HG03045 (cell line): ENCODE data around the gene PEAK1.
"Not testable (repeated sequence)": the region's sequence is repeated elsewhere in the genome, so short reads cannot be mapped to it uniquely, and the experiment has no call there.

Experiments
- ATAC-seq: cut with Tn5 transposase; IDR thresholded peaks from one replicate; pipeline ENCODE4 v1.9.1; 2021; ENCODE audit warnings: mild to moderate bottlenecking, moderate library complexity; ENCODE audit not compliant: unreplicated experiment

PEAK1 gene

GRCh38 chr15:77239882-77240608 is 179.9 kb downstream of the PEAK1 start:
- ATAC-seq = no peak

DNA sequence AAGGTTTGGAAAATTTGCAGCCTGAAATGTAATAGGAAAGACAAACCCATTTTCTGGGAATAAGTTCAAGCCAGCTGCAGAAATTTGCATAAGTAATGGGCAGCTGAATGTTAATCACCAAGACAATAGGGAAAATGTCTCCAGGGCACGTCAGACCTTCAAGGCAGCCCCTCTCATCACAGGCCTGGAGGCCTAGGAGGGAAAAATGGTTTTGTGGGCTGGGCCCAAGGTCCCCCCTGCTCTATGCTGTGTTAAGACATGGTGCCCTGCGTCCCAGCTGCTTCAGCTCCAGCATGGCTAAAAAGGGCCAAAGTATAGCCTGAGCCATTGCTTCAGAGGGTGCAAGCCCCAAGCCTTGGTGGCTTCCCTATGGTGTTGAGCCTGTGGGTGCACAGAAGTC is 184.3 kb downstream of the PEAK1 start:
- no peak for ATAC-seq

DNA sequence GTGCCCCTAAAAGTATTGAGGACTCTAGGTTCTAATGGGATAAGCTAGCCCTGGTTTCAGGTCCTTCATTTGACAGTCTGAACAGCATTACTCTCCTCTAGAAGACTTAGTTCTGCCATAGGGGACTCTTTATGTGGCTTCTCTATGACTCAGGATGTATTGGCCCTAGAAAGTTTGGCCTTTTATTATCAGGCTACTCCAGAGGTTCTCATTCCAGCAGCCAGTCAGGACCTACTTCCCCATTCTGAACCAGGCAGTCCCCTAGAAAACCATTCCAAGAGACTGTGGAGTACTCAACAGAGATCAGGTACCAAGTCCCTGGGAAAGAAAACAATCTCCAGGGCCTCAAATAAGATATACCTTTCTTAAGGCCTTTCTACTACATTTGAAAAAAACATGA is 191.1 kb downstream of the PEAK1 start:
- no peak for ATAC-seq

GRCh38 chr15:77226652-77227051 is 193.3 kb downstream of the PEAK1 start:
- no peak for ATAC-seq

DNA sequence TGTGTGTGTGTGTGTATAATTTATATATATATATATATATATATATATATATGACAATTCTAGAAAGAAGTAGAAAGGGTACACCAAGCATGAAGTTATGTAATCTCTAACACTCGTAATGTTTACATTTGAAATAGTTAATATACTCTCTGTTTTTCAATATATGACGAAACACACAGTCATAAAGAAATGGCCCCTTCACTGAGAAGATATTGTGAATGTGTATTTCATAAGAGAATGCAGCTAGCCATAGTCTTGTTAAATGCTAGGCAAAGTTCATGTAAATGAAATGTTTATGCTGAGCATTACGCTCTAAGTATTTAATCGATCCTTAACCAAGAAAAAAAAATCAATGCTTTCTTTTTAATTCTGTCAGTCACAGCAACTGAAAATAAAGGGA is 194.3 kb downstream of the PEAK1 start:
- no peak for ATAC-seq

- ATAC-seq = no peak
These were observed 194.8 kb downstream of the PEAK1 start for GRCh38 chr15:77225088-77225487.

DNA sequence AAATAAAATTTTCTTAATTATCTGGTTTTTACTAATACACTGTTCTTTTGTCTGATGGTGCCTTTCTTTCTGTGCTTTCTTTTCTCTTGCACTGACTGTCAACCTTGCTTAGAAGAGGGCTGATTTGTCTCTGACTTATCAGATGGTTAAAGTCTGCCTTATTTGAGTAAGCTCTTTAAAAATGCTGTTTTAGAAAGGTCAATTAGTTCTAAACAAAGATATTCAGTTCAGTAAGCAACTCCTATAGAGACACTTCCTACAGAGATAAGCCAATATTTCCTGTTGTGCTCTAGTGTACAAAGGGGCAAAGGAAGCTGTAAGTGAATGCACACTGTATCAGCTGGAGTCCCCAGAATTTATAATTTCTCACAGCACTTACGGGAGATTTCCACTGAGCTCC is 195.6 kb downstream of the PEAK1 start:
- ATAC-seq = no peak

GRCh38 chr15:77221708-77222107 is 198.2 kb downstream of the PEAK1 start:
- ATAC-seq = no peak

DNA sequence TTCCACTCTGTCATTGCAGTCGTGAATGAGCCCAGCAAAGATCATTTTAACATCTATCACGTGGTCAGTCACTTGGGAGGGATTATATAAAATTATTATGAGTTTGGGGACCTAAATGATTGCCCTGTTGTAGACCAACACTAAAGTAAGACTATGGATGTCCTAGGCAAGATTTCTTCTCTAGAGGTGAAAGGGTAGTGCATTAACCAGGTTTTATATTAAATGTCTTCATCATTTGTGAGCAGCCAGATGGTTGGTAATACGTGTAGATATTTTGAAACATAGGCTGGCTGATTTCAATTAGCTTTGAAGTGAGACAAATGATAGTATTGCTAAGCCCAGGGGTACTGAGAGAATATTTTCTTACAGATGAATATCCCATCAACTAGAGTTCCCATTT is 198.7 kb downstream of the PEAK1 start:
- no peak for ATAC-seq

DNA sequence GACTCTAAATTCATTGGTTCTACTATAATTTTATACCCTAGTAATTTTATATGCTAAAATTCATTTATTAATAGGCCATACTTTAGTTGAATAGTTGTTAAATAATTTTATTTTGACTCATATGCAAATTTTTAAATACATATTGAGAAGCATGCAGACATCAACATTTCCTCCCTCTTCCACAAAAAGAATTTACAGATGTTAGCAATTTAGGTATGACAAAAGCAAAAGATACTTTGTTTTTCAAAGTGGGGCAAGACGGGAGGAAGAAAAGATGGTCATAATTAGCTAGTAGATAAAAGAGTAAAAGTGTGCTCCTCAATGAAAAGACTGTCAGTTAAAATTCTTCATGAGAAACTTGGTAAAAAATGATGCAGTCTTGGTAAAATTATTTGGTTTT is 200.1 kb downstream of the PEAK1 start:
- ATAC-seq = no peak

GRCh38 chr15:77209221-77209620 is 210.7 kb downstream of the PEAK1 start:
- ATAC-seq = no peak

DNA sequence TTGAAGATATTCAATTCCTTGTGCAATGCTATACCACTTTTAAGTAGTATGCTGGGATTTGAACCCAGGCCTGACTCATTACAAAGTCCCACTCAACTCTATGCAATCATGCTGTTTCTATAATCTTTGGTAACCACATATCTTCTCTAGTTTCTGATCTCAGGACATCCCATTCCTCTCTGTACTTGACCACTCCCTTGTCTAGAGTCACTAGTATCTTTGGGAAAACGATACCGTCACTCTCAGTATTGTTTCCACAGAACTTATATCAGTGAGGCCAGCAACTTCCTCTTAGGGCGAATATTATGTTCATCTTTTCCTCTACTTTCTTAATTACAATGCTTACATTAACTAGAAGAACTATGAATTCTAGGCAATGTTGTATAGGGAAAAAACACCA is 211.7 kb downstream of the PEAK1 start:
- ATAC-seq = no peak

DNA sequence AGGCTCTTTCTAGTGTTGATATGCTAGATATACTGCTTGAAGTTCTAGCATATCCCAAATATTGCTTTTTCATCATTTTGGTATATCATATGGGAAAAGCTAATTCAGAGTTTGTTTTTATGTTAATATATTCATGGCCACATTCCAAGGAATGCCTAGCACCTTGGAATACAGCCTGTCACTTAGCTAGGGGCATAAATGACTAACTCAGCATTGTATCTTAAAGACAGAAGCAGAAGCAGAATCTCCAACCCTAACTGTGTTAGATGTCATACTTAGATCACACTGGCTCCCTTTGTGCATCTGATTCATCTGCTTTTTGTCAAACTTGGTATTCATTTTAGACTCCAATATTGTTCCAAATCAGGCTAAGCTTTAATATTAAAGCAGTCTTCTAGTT is 218.2 kb downstream of the PEAK1 start:
- ATAC-seq = no peak

DNA sequence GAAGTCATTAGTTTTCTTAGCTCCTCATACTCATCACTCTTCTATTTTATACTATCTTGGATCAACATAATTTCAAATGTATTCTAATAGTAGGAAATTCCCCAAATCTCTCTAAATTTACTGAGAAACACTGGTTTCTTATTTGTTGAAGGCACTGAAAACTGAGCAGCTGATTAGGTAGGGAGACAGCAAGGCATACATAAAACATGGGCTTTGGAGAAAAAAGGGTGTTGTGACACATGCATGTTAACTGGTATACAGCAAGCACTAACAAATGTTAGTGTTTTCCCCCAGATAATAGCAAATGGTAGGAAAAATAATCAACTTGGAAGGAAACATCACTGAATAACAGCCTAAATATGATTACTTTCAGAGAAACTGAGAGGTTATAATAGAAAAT is 223.5 kb downstream of the PEAK1 start:
- ATAC-seq = no peak

GRCh38 chr15:77195586-77195985 is 224.3 kb downstream of the PEAK1 start:
- ATAC-seq = no peak

- ATAC-seq = no peak
These were observed 227.5 kb downstream of the PEAK1 start for GRCh38 chr15:77192451-77192850.

GRCh38 chr15:77191230-77191834 is 228.6 kb downstream of the PEAK1 start:
- no peak for ATAC-seq

DNA sequence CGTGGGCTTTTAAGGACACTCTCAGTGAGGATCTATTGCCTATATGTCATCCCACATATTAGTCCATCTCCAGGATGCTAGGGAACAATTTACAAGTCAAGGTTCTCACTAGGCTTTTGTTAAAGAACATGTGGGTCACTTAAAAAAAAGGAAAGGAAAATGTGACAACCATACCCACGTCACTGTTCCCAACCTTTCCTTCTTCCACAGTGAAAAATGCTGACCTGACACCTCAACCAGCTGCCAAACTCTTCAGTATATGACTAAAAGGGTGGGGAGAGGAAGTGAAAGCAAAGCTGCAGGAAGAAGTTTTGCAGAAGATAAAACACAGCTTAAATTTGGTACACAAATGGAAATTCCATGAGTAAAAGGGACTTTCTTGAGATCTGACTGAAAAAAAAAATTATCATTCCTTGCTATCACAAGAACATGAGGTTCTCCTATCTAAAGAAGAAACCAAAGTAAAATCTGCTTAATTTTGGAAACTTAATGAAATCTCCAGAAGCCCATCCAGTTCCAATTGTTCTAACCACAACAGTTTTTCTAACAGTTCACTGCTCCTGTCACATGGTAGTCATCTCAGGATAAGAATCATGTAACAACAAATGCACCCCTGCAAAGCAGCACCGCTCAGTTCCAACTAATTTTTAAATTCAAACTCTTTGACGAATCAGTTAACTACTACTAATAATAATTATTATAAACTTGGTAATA is 232.0 kb downstream of the PEAK1 start:
- no peak for ATAC-seq

GRCh38 chr15:77186594-77187011 is 233.3 kb downstream of the PEAK1 start:
- ATAC-seq = no peak

- ATAC-seq = no peak
These were observed 234.6 kb downstream of the PEAK1 start for GRCh38 chr15:77185242-77185785.

GRCh38 chr15:77184352-77184751 is 235.6 kb downstream of the PEAK1 start:
- ATAC-seq = not testable (repeated sequence)

GRCh38 chr15:77183066-77183465 is 236.8 kb downstream of the PEAK1 start:
- ATAC-seq = no peak
